Memory B cell (primary cell): Measurements from ENCODE around the gene SFR1.

Experiments
- ATAC-seq: fragments of 150-1000 bp; cut with Tn5 transposase; 2 replicates; pipeline ENCODE4 v1.10.0; 2021; ENCODE audit warnings: low read depth, mild to moderate bottlenecking, moderate library complexity
- DNase-seq, 2 donors: peaks; one replicate each; pipeline ENCODE4 v3.0.0; 2022; ENCODE audit warnings: low spot score in 2 of 2
- H3K27ac Mint-ChIP-seq: one replicate; pipeline ENCODE4 v1.8.0; 2022; ENCODE audit warnings: mild to moderate bottlenecking, moderate library complexity, mixed read lengths
- H3K27me3 Mint-ChIP-seq: one replicate; pipeline ENCODE4 v1.8.0; 2022; ENCODE audit warnings: mixed read lengths
- H3K36me3 Mint-ChIP-seq: one replicate; pipeline ENCODE4 v1.8.0; 2022; ENCODE audit warnings: mild to moderate bottlenecking, mixed read lengths
- H3K4me1 Mint-ChIP-seq: one replicate; pipeline ENCODE4 v1.8.0; 2022; ENCODE audit warnings: mixed read lengths
- H3K4me3 Mint-ChIP-seq: one replicate; pipeline ENCODE4 v1.8.0; 2022; ENCODE audit warnings: mild to moderate bottlenecking, moderate library complexity, mixed read lengths
- H3K9me3 Mint-ChIP-seq: one replicate; pipeline ENCODE4 v1.8.0; 2022; ENCODE audit warnings: mixed read lengths

SFR1 gene

DNA sequence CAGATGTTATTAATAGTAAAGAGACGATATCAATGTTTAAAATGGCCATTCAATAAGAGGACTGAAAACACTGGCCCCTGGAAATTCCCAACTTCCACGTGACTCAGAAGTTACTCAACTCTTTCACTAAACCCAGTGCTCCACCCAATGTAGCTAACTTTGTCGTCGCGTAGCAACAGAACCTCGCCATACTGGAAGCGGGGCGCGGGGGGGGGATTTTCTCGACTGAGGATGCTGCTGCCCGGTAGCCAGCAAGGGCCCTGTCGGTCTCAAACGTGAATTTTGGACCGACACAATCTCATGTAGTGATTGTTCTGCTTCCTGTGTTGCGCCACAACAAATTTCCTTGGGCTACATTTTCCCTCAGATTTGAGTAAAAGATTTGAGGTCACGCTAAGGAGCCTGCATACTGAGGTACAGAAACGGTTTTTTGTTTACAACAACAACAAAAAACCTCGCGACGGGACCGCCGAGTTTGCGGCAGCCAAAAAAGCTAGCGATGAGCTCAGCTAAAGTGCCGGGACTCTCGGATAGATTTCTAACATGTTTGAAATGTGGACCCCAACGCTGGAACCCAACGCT, 977 bp upstream of the SFR1 start:
- no peaks in the 10 kb centered on the region for H3K9me3 Mint-ChIP-seq
- H3K27ac Mint-ChIP-seq = peak overlapping the region; percentile 100
- peaks cover 5% of the 10 kb centered on the region for H3K4me1 Mint-ChIP-seq
- peak overlapping the region; percentile 88 for H3K4me3 Mint-ChIP-seq
- H3K36me3 Mint-ChIP-seq = no peaks in the 10 kb centered on the region
- no peaks in the 10 kb centered on the region for H3K27me3 Mint-ChIP-seq
- ATAC-seq (peak; percentile 54), DNase-seq (peak; percentile 77 to 81)

DNA sequence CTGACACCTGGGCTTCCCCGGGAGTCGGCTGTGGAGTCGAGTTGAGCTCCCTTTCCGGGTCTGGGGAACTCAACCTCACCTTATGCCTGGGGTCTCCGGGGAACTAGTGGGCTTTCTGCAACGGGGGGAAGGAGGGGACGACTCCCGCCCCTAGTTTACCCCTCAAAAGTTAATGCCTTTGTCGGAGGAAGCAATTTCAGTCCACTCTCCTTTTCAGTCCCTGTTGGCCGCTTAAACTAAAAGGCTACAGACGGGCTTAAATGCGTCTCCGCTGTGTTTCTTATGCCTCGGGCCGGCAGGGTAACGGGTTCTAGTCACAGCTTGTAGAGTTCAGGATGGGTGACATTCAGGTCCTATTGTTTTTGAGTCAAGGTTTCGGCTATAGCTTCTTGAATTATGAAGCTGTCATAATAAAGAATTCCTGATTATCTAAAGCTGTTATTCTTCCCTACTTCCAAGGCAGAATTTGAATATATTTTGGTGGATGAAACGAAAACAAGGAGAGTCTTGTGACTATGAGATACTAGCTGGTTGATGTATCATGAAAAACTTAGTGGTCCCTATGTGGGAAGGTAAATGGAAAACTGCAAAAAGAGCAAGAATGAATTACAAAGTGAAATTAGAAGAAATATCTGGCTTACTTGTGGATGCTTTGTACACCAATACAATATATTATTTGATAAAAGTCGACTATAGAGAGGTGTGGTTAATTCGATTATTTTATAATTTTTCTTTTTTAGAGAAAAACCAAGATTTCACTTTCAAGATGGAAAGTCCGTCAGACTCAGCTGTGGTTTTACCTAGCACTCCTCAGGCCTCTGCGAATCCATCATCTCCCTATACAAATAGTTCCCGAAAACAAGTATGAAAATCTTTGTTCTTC, 495 bp downstream of the SFR1 start:
- no peak for DNase-seq

DNA sequence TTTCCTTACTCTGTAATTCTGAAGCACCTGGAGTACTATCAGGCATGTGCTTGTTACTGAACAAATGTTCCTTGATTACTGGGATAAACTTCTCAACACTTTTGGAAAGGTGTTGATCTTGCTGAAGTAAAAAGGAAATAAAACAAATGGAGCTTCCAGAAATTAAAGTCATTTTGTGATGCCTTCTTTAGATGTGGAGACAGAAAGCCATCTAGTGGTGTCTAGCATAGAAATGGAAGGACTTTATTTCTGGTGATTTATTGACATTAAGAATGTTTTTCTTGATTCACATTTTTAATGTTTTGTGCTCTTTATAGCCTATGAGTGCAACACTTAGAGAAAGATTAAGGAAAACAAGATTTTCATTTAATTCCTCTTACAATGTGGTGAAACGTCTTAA, 1.4 kb downstream of the SFR1 start:
- DNase-seq (no peak), ATAC-seq (no peak)

More for the DNA sequence above, 495 bp downstream of the SFR1 start:
- Mint-ChIP-seq H3K27me3 (no peaks in the 10 kb centered on the region), H3K9me3 (no peaks in the 10 kb centered on the region), H3K4me1 (peaks cover 5% of the 10 kb centered on the region), H3K36me3 (peaks cover 3% of the 10 kb centered on the region), H3K27ac (peak overlapping the region; percentile 100), H3K4me3 (peak overlapping the region; percentile 88)
- no peak for ATAC-seq

DNA sequence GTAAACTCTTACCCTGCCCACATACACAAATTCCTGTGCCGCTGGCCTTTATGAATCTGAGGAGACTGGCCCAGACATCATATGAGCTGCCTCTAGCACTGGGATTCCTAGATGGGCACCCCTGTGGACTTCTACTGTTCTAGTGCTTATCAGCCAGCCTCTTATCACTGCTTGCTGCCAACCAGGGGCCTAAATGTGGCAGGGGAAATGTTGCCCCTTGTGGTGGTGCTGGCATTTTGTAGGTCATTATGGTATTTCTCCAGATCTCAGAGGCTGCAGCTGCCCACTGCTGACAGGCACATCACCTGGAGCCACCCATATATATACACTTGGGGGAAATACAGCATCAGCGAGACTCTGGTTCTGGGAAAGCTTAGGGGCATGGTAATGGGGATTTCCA, 5.4 kb downstream of the SFR1 start:
- Mint-ChIP-seq H3K27me3 (peaks cover 1% of the 10 kb centered on the region), H3K4me1 (peaks cover 3% of the 10 kb centered on the region), H3K27ac (no peak overlapping the region), H3K4me3 (no peak overlapping the region), H3K36me3 (peaks cover 3% of the 10 kb centered on the region), H3K9me3 (no peaks in the 10 kb centered on the region)
- peak; percentile 70 for ATAC-seq
- peak in 1 of 2 donors; percentile 5 for DNase-seq

More for the DNA sequence above, 1.4 kb downstream of the SFR1 start:
- Mint-ChIP-seq H3K27ac (no peak overlapping the region), H3K4me1 (peaks cover 5% of the 10 kb centered on the region), H3K9me3 (no peaks in the 10 kb centered on the region), H3K36me3 (peaks cover 3% of the 10 kb centered on the region), H3K27me3 (no peaks in the 10 kb centered on the region), H3K4me3 (peak overlapping the region; percentile 37)

DNA sequence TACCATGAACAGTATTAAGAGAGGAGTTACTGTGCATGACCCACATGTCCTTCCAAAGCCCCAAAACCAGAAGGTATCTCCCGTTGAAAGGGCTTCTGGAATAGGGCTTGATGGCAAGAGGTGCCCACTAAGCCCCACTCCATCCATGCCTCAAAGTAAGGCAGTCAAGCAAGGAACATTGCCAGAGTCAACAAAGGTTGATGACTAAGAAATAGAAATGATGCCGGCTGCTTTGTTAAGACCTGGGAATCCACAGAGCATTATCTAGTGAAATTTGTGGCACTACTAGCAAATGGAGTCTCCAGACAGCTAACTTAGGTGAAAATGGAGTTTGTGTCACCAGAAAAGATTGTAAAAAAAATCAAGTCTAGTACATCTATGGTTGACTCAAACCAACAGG, 6.2 kb downstream of the SFR1 start:
- H3K27me3 Mint-ChIP-seq = peaks cover 7% of the 10 kb centered on the region
- no peak overlapping the region for H3K27ac Mint-ChIP-seq
- peaks cover 3% of the 10 kb centered on the region for H3K36me3 Mint-ChIP-seq
- no peaks in the 10 kb centered on the region for H3K9me3 Mint-ChIP-seq
- ATAC-seq = no peak
- DNase-seq = no peak
- H3K4me1 Mint-ChIP-seq = no peaks in the 10 kb centered on the region
- no peak overlapping the region for H3K4me3 Mint-ChIP-seq

DNA sequence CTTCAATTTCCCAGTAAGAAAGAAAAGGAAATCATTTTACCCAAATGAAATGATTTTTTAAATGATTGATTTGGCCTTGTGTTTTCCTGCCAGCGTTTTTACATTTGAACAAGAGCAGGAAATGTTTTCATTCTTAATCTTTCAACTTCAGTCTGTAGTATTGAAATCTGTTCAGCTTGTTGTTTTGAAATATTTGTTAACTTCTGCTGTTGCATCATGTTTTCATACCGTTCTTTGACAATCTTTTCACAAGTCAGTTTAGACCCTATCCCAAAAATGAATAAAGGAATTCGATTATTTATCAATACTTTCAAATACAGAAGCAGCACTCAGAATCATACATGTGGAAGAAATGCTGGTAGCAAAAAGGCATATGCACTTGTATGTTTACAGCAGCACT, 8.1 kb downstream of the SFR1 start:
- Mint-ChIP-seq H3K4me3 (no peak overlapping the region), H3K27me3 (peaks cover 10% of the 10 kb centered on the region), H3K27ac (no peak overlapping the region), H3K4me1 (no peaks in the 10 kb centered on the region), H3K9me3 (no peaks in the 10 kb centered on the region), H3K36me3 (peaks cover 3% of the 10 kb centered on the region)
- ATAC-seq (no peak), DNase-seq (no peak)

DNA sequence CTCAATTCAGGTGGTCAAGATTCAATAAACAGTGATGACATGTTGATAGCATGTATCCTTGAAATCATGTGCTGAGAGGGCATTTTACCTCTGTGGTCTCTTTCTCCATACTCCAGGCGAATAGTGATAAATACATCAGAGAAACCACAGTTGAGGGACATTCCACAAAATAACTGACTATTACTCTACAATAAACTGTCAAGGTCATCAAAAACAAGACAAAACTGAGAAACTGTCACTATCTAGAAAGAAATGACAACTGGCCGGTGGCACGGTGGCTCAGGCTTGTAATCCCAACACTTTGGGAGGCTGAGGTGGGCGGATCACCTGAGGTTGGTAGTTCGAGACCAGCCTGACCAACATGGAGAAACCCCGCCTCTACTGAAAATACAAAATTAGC, 16.2 kb downstream of the SFR1 start:
- no peak overlapping the region for H3K4me3 Mint-ChIP-seq
- H3K27ac Mint-ChIP-seq = no peak overlapping the region
- DNase-seq = no peak
- H3K36me3 Mint-ChIP-seq = no peaks in the 10 kb centered on the region
- no peaks in the 10 kb centered on the region for H3K4me1 Mint-ChIP-seq
- ATAC-seq = no peak
- H3K27me3 Mint-ChIP-seq = peaks cover 5% of the 10 kb centered on the region
- no peaks in the 10 kb centered on the region for H3K9me3 Mint-ChIP-seq

DNA sequence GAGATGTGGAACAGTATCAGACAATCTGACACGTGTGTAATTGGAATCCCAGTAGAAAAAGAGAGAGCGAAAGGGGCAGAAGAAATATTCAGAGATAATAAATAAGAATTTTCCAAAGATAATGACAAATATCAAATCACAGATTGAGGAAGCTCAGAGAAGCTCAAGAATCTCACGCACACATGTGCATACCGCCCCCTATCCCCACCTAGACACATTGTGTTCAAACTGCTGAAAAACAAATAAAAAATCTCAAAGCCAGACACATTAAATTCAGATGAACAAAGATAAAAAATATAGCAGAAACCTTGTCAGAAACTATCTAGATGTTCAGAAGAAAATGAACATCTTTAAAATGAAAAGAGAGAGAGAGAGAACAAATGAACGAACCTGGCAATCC, 17.2 kb downstream of the SFR1 start:
- H3K27ac Mint-ChIP-seq = no peak overlapping the region
- DNase-seq = no peak

DNA sequence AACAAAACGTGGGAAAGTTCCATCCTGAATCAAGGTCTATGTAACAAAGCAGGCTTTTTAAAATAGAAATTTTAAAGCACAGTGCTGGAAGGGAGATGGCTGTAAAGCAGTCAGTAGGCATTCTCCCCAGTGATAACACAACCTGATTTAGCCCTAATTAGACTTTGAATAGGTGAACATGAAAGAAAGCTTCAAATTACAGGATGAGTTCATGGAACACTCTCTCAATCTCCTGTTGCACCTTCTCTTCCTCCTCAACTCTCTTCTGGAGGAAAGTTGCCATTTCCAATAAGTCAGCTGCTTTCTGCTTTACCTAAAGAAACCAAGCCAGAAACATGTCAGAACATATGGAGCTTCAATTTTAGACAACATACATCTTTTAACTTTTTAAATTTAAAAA, 20.1 kb downstream of the SFR1 start:
- H3K9me3 Mint-ChIP-seq = no peaks in the 10 kb centered on the region
- ATAC-seq (no peak), DNase-seq (no peak)
- no peak overlapping the region for H3K27ac Mint-ChIP-seq
- H3K27me3 Mint-ChIP-seq = peaks cover 2% of the 10 kb centered on the region
- peaks cover 3% of the 10 kb centered on the region for H3K4me1 Mint-ChIP-seq
- H3K36me3 Mint-ChIP-seq = no peaks in the 10 kb centered on the region
- H3K4me3 Mint-ChIP-seq = no peak overlapping the region

More for the DNA sequence above, 17.2 kb downstream of the SFR1 start:
- Mint-ChIP-seq H3K36me3 (no peaks in the 10 kb centered on the region), H3K9me3 (no peaks in the 10 kb centered on the region), H3K27me3 (peaks cover 2% of the 10 kb centered on the region), H3K4me3 (no peak overlapping the region), H3K4me1 (peaks cover 3% of the 10 kb centered on the region)
- peak; percentile 58 for ATAC-seq

DNA sequence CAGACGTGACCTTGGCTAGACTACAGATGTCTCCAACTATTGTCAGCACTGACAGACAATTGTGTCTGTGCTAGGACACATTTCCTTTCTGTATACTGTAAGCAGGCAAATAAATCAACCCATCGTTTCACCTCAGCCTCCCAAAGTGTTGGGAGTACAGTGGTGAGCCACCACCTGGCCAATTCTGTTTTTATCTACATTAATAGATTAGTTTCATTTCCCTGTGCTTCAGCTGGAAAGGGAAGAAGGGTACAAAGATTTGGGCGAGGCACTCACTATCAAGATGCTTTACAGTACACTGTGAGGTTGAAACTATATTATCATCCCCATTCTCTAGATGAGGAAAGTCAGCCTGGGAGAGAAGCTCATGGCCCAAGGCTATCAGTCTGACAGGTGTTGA, 21.9 kb downstream of the SFR1 start:
- peaks cover 3% of the 10 kb centered on the region for H3K4me1 Mint-ChIP-seq
- DNase-seq (no peak), ATAC-seq (peak; percentile 67)
- H3K36me3 Mint-ChIP-seq = no peaks in the 10 kb centered on the region
- H3K27me3 Mint-ChIP-seq = no peaks in the 10 kb centered on the region
- no peaks in the 10 kb centered on the region for H3K9me3 Mint-ChIP-seq
- no peak overlapping the region for H3K27ac Mint-ChIP-seq
- no peak overlapping the region for H3K4me3 Mint-ChIP-seq

DNA sequence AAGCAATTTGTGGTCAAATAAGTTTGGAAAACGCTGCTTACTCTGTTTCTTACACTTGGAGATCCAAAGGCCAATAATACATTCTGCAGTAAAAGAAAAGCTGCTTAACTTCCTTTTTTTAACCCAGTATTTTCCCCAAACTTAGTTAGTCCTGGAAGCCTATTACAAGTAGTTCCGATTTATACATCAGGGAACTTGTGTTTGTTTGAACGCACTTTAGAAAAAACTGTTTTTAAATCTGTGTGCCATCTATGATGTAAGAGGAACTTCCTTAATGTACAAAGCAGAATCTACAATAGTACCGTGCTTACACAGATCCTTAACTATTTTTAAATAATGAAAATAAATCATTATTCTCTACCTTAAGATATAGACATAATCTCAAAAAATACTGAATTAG, 23.0 kb downstream of the SFR1 start:
- H3K27ac Mint-ChIP-seq = no peak overlapping the region
- H3K4me1 Mint-ChIP-seq = peaks cover 3% of the 10 kb centered on the region
- H3K9me3 Mint-ChIP-seq = no peaks in the 10 kb centered on the region
- no peaks in the 10 kb centered on the region for H3K36me3 Mint-ChIP-seq
- H3K27me3 Mint-ChIP-seq = peaks cover 2% of the 10 kb centered on the region
- ATAC-seq (no peak), DNase-seq (no peak)
- no peak overlapping the region for H3K4me3 Mint-ChIP-seq

DNA sequence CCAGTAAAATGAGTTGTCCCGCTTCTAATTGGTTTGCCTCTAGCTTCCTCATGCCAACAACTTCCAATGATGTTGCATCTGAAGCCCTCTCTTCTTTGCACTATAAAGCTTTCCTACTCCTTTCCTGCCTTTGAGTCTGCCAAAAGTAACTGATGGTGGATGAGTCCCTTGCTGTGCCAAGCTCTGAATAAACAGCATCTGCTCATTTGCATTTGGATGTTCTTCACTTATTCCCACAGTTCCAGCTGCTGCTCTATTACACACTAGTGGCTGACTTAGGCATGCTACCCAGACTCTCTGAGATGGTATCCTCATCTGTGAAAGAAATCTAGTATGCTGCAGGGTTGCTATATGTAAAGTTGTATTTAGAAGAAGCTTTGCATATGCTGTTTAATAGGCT, 24.9 kb downstream of the SFR1 start:
- peaks cover 3% of the 10 kb centered on the region for H3K4me1 Mint-ChIP-seq
- H3K27ac Mint-ChIP-seq = no peak overlapping the region
- peaks cover under 1% of the 10 kb centered on the region for H3K36me3 Mint-ChIP-seq
- H3K4me3 Mint-ChIP-seq = no peak overlapping the region
- peaks cover 13% of the 10 kb centered on the region for H3K27me3 Mint-ChIP-seq
- peaks cover 2% of the 10 kb centered on the region for H3K9me3 Mint-ChIP-seq
- DNase-seq (no peak), ATAC-seq (no peak)

DNA sequence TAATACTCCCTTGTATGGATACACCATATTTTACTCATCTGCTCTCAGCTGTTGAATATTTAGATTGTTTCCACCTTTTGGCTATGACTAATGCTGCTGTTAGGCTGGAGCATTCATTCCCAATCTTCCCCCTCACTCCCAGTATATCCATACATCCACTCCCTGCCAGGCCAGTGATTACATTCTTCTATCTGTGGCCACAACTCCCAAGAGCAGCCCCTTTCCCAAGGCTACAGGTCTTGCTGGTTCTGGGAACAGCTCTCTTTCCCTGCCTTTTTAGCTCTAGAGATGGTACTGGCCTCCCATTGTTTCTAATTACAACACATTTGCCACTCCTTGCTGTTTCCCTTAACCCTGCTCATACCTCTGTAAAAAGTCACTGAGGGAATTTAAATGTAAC, 28.2 kb downstream of the SFR1 start:
- peaks cover 6% of the 10 kb centered on the region for H3K9me3 Mint-ChIP-seq
- H3K27ac Mint-ChIP-seq = no peak overlapping the region
- H3K27me3 Mint-ChIP-seq = peaks cover 21% of the 10 kb centered on the region
- H3K4me1 Mint-ChIP-seq = no peaks in the 10 kb centered on the region
- H3K4me3 Mint-ChIP-seq = no peak overlapping the region
- peaks cover 5% of the 10 kb centered on the region for H3K36me3 Mint-ChIP-seq
- no peak for DNase-seq
- ATAC-seq = no peak

DNA sequence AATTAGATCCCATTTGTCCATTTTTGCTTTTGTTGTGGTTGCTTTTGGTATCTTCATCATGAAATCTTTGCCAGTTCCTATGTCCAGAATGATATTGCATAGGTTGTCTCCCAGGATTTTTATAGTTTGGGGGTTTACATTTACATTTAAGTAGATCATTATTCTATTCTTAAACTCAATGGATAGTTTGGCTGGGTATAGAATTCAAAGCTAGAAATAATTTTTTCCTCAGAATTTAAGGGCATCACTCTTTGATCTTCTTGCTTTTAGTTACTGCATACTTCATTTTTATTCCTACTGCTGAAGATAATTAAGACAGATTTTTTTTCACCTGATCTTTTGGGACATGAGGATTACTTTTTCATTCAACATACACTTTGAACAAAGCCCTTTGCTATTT, 29.8 kb downstream of the SFR1 start:
- Mint-ChIP-seq H3K36me3 (peaks cover 5% of the 10 kb centered on the region), H3K27ac (no peak overlapping the region), H3K4me1 (no peaks in the 10 kb centered on the region), H3K27me3 (peaks cover 29% of the 10 kb centered on the region), H3K9me3 (peaks cover 6% of the 10 kb centered on the region), H3K4me3 (no peak overlapping the region)
- ATAC-seq = no peak
- no peak for DNase-seq

DNA sequence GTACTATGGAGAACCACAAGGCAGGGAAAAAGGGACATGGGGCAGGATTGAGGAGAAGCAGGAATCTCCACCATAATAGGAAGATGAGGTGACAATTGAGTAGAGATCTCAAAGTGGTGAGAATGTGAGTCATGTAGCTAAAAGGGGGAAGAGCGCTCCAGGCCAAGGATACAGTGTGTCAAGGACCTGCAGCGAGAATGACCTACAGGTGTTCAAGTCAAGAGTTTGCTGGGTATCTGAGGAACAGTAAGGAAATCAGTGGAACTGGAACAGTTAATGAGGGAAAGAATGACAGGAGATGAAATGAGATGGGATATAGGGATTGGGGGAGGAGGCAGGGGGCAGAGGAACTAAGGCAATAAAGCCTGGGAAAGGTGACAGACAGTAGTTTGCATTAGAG, 33.6 kb downstream of the SFR1 start:
- H3K27ac Mint-ChIP-seq = no peak overlapping the region
- H3K27me3 Mint-ChIP-seq = peaks cover 28% of the 10 kb centered on the region
- DNase-seq (no peak), ATAC-seq (no peak)
- peaks cover 5% of the 10 kb centered on the region for H3K36me3 Mint-ChIP-seq
- peaks cover 6% of the 10 kb centered on the region for H3K9me3 Mint-ChIP-seq
- H3K4me3 Mint-ChIP-seq = no peak overlapping the region
- H3K4me1 Mint-ChIP-seq = no peaks in the 10 kb centered on the region
